Skin epidermis (tissue), 12 donors: ENCODE data around the gene PSPH.
"Not testable (repeated sequence)": the region's sequence is repeated elsewhere in the genome, so short reads cannot be mapped to it uniquely, and the experiment has no call there.

Experiments used
- H3K27ac ChIP-seq, 21 experiments: fragments of 200-600 bp; sonication (generic) in 11 of 21; one replicate each; pipeline ENCODE4 v1.5.0; 2020; ENCODE audit warnings: mild to moderate bottlenecking in 3 of 21, inconsistent platforms in 2 of 21, moderate library complexity in 2 of 21
- H3K4me3 ChIP-seq, 7 experiments: fragments of 200-600 bp; sonication (generic) in 2 of 7; one replicate each; pipeline ENCODE4 v1.5.0; 2020; ENCODE audit warnings: inconsistent platforms in 2 of 7, mild to moderate bottlenecking in 2 of 7, moderate library complexity in 1 of 7

The PSPH gene

DNA sequence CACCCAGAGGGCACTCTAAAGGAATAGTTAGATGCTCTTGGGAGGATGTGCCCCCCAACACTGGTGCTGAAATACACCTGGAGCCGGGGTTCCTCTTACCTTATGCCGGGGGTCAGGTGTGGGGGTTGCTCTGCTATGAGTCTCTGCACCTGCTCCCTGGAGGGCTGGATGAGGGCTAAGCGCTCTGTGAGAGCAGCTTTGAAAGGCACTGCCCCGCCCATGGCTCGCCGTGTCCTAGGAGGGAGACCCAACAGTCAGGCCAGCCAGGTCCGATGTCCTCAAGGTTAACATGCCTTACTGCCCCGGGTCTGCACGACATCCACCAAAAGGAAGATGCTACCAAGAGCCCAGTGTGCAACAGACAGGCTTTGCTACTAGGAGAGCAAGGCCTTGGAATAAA, 31.7 kb downstream of the PSPH start:
- H3K27ac ChIP-seq: no peak overlapping the region
- H3K4me3 ChIP-seq: no peak overlapping the region

DNA sequence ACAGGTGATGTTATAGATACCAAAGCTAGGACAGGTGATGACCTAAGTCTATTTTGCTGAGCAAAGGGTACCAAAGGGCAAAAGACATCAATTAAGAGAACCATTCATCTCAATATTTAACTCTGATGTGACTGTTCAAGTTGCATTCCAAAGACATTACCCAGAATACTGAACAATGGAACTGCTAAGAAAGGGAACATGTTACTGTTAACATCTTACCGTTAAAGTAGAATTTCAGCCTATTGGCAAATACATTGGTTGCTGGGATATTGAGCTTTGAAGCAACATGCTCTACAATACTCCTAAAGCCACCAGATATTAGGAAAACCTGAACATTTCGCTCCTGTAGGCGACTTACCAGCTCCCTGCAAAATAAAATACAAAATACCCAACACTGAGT, 34.2 kb downstream of the PSPH start:
- H3K4me3 ChIP-seq, H3K27ac ChIP-seq: not testable (repeated sequence)

DNA sequence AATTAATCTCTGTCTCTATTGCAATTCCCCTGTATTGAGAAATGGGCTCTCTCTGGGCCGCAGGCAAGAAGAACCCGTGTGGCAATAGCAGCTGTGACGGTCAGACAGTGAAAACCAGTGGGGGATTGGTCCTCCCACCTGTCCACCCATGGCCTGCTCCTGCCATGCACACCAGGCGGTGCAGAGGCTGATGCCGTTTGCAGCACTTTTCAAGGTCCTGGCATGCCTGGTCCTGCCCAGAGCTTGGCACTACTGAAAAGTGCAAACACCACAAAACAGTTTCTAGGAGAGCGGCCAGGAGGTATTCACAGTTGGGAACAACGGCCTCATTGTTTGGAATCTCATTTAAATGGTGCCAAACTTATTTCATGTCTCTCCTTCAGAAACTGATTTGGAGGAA, 41.5 kb downstream of the PSPH start:
- peak overlapping the region in 5 of 21 experiments; percentile 1 to 66 (median 56) for H3K27ac ChIP-seq
- H3K4me3 ChIP-seq: no peak overlapping the region

DNA sequence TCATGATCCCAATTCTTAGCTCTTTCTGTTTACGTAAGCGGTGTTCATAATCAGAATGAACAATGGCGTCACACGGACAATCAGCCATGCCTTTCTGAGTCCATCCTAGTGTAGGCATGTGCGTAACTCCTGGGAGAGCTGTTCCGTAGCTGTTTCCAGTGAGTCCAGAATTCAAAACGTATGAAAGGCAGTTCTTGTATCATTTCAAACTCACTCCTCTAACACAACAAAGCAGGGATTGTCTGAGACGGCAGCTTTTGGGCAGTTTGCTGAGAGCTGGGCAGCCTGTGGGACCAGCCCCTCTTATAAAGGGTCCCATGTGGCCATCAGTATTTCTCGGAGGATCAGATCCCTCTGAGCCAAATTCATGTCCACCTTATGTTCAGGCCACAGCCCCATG, 43.4 kb downstream of the PSPH start:
- Histone ChIP-seq H3K4me3 (no peak overlapping the region), H3K27ac (no peak overlapping the region)

DNA sequence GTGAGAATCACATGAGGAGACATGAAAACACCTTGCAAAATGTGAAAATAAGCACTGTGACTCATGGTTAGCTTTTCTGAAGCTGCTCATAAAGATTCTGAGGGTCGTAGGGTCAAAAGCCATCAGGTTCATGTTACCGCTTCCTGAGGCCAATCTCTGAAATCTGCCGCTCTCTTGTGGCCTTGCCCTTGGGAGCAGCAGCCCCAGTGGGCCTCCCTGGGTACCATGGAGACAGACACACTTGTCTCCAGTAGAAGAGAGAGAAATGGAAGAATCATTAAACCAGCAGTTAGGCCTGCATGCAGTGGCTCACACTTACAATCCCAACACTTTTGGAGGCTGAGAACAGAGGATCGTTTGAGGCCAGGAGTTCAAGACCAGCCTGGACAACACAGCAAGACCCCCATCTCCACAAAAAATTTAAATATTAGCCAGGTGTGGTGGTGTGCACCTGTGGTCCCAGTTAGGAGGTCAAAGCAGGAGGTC, 44.0 kb downstream of the PSPH start:
- H3K27ac ChIP-seq: no peak overlapping the region
- H3K4me3 ChIP-seq: no peak overlapping the region

DNA sequence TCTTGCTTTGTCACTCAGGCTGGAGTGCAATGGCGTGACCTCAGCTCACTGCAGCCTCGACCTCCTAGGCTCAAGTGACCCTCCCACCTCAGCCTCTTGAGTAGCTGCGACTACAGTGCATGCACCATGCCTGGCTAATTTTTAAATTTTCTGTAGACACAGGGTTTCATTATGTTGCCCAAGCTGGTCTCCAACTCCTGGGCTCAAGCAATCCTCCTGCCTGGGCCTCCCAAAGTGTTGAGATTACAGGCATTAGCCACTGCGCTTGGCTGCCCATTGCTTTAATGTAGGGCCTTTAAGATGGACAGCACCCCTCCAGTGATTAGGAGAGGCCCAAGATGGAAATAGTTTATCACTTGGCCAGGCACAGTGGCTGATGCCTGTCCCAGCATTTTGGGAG, 47.5 kb downstream of the PSPH start:
- Histone ChIP-seq H3K4me3 (no peak overlapping the region), H3K27ac (no peak overlapping the region)

DNA sequence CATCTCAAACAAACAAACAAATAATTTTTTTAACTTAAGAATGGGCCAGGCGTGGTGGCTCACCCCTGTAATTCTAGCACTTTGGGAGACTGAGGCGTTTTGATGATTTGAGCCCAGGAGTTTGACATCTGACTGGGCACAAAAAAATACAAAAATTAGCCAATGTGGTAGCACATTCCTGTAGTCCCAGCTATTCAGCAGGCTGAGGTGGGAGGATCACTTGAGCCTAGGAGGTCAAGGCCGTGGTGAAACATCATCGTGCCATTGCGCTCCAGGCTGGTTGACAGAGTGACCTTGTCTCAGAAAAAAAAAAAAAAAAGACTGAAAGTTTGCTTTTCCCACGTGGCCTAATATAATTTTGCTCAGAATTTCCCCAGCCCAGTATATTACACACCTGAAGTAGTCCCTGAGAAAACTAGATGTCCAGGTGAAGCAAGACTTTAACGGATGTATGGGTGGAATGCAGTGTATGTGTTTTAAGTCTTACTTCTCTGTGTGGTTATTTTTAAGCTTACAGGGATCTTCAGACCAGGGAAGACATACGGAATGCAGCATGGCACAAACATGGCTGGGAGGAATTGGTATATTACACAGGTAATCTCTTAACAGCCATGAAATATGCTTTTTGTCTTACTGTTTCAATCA, 54.3 kb downstream of the PSPH start:
- Histone ChIP-seq H3K4me3 (no peak overlapping the region), H3K27ac (no peak overlapping the region)

DNA sequence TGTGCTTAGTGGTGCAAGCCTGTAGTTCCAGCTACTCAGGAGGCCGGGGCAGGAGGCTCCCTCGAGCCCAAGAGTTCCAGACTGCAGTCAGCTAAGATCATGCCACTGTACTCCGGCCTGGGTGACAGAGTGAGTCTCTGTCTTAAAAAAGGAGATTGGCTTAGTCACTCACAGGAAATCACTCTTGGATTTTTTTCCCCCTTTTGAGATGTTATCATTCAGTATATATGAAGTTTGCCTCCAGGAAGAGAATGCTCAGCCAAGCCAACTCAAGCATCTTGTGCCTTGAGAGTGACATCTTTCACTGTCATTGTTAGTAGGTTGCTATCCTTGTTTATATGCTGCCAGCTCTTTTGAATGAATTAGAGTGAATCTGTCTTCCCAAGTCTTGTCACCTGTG, 58.9 kb downstream of the PSPH start:
- Histone ChIP-seq H3K27ac (no peak overlapping the region), H3K4me3 (no peak overlapping the region)

DNA sequence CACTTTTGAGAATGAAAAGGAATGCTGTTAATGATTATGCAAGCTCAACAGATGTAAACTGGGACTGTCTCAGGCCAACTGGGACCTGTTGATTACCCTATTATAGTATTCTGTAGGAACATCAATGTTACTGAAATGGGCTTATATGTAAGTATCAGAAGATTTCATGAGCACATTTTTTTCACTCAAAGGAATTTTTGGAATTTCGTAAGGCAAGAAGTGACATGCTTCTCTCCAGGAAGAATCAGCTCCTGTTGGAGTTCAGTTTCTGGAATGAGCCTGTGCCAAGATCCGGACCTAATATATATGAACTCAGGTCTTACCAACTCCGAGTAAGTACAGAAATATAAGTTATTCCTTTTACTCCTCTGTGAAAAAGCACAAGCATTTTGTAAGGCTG, 67.7 kb downstream of the PSPH start:
- no peak overlapping the region for H3K27ac ChIP-seq
- no peak overlapping the region for H3K4me3 ChIP-seq

DNA sequence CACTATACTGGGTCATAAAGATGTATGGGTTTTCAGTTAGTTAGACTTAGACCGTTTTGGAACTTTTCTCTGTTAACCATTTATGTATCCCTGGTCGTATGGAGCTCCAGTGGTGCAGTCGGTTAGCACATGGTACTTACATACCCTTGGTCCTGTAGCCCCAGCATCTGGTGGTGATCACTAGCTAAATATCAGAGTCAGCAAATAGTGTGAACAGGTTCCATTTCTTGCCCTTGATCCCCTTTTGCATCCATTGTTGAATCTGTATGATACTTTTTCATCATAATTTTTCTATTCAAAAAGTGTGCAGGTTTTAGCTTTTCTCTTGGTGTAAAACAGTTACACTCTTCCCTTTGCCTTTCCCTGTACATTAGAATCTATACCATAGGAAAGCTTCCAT, 71.0 kb downstream of the PSPH start:
- Histone ChIP-seq H3K27ac (no peak overlapping the region), H3K4me3 (no peak overlapping the region)

DNA sequence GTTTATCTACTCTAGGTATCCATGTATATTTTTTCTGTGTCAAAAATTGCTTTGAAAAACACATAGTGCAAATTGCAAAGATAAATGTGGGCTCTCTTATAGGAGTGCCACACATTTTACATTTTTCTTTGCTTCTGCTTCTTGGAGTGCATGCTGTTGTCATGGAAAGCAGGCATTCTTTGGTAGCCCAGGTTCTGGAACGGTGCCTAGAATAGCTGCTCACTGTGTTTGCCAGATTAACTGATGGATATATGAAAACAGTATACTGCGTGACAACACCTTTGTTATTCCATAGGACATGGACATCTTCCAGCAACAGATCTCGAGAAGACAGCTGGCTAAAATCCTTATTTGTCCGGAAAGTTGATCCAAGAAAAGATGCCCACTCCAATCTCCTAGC, 73.4 kb downstream of the PSPH start:
- Histone ChIP-seq H3K4me3 (no peak overlapping the region), H3K27ac (no peak overlapping the region)

DNA sequence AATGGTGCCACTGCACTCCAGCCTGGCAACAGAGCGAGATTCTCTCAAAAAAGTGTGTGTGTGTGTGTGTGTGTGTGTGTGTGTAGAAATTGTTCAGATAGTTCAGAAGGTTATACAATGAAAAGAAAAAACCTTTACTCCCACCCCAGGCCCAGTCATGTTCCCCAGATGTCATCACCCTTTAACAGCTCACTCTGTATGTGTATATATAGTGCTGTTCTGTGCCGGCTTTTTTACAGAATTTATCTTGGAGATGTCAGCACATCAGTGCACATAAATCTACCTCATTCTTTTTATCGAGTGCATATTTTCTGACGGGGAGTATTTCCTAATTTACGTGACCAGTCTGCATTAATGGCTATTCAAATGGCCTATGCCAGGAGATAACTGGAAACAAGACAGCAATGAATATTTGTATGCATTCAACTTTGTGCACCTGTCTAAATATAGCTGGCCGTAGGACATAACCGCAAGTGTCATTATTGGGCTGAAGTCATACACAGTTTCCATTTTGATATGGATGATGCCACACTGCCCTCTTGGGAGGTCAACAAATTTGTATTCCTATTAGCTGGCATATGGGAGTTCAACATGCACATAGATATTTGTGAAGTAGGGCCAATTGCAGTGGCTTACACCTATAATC, 75.1 kb downstream of the PSPH start:
- no peak overlapping the region for H3K4me3 ChIP-seq
- no peak overlapping the region for H3K27ac ChIP-seq

DNA sequence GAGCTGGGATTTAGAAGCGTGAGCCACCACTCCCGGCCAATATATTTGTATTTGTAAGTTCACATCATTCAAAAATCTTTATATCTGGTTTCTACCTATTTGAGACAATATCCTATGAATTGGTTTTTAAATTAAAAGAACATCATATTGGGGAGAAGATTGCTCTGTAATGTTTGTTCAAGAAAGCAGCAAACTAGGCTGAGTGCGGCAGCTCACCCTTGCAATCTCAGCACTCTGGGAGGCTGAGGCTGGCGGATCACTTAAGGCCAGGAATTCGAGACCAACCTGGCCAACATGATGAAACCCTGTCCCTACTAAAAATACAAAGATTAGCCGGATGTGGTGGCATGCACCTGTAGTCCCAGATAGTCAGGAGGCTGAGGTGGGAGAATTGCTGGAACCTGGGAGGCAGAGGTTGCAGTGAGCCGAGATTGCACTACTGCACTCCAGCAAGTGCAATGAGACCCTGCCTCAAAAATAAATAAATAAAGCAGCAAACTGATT, 77.4 kb downstream of the PSPH start:
- H3K27ac ChIP-seq: no peak overlapping the region
- no peak overlapping the region for H3K4me3 ChIP-seq

DNA sequence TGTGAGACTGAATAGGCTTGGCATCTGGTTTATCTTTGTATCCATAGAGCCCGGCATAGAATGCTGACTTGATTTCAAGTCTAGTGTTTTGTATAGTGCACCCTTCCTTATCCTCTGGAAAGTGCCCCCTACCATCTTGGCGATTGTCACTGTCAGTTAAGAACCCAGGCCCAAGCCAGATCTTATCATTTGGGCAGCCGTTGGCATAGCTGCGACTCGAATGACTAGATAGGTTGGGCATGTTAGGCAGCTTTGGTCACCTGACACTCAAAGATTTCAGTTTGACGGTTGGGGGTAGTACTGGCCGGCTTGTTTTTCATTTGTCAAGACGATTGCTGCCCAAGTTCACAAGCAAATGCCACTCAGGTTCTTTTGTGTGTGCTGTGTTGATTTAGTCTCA, 80.3 kb downstream of the PSPH start:
- no peak overlapping the region for H3K4me3 ChIP-seq
- peak overlapping the region in 1 of 21 experiments; percentile 26 for H3K27ac ChIP-seq

DNA sequence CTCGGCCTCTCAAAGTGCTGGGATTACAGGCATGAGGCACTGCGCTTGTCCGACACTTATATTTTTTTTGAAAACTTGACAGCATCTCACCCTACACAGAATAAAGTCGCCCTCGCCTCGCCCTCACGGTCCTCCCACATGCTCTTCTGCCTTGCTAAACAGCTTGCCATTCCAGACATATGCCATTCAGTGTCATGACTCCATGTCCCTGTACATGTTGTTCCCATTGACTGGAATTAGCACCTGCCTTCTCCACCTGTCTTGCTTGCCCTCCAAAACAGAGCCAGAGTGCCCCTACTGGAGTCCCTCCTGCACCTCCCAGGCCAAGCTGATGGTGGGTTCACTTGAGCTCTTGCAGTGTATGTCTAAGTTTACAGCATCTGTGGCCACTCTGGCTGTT, 80.7 kb downstream of the PSPH start:
- Histone ChIP-seq H3K27ac (peak overlapping the region in 1 of 21 experiments; percentile 26), H3K4me3 (no peak overlapping the region)

DNA sequence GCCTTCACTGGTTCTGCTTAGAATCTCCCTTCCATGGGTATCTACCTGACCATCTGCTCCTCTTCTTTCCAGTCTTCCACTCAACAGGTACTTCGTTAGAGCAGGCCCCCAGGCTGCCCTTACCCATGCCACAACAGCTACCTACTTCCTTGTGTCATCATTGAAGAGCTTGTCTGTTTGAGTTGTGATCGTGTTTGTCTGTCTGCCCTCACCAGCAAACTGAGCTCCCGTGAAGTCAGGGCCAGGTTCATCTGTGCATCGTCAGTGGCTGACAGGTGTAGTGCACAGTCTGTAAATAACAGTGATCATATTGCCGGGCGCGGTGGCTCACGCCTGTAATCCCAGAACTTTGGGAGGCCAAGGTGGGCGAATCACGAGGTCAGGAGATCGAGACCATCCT, 81.9 kb downstream of the PSPH start:
- no peak overlapping the region for H3K27ac ChIP-seq

DNA sequence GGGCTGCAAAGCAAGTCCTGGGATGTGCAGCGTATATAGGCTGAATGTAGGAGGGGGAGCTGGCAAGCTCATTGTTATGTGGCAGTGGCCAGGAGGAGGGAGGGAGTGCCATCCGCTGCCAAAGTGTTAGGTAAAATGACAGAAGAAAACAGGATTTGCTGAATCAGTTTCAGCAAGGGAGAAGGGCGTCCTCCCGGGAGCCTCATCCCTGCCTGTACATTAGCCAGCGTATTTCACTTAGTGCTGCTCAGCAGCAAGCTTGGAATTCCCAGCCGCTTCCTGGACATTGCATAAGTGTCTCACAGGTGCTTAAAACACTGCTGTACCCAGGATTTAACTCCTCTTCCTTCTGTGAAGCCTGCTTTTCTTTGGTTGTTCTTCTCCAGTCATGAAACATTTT, 84.4 kb downstream of the PSPH start:
- Histone ChIP-seq H3K27ac (no peak overlapping the region), H3K4me3 (no peak overlapping the region)

More for the DNA sequence above, 81.9 kb downstream of the PSPH start:
- H3K4me3 ChIP-seq: no peak overlapping the region

DNA sequence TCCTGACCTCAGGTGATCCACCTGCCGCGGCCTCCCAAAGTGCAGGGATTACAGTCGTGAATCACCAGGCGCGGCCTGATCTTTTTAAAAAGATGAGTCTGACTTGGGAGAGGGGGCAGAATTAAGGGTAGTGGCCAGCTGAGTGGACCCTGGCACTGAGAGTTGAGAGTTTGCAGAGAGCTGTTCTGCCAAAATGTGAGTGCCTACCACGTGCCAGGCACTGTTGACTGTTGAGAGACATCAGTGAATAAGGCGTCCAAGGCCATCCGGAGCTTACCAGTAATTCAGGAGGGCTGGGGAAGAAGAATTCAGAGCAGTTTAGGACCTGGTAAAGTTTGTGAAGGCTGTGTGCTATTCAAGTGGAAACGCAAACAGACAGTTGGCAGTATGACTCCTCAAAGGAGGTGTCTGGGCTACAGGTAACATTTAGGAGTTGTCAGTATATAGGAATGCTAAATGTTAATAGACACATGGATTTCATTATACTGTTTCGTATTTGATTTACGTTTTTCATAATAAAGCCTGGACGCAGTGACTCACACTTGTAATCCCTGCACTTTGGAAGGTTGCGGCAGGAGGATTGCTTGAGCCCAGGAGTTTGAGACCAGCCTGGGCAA, 85.3 kb downstream of the PSPH start:
- Histone ChIP-seq H3K4me3 (peak overlapping the region in 1 of 7 experiments; percentile 76), H3K27ac (peak overlapping the region in 4 of 21 experiments; percentile 47 to 96 (median 94))

DNA sequence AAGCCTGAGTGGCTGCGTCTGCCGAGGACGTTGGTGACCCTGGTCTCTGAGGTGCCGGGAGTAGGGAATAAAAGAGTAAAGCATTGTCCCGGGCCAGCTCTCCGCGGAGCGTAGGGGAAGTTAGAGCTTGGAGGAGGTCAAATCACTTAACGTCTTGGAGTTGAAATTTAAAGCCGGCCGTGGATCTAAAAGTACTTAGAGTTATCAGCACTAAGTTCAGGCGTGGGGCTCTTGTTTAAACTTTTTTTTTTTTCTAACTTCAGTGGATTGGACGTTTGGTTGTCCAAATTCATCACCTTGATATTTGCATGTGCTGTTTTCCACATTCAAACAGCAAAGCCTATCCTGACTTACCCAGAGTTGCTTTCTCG, 86.2 kb downstream of the PSPH start:
- peak overlapping the region; percentile 48 to 86 (median 69) for H3K4me3 ChIP-seq
- H3K27ac ChIP-seq: peak overlapping the region; percentile 83 to 98 (median 93)

DNA sequence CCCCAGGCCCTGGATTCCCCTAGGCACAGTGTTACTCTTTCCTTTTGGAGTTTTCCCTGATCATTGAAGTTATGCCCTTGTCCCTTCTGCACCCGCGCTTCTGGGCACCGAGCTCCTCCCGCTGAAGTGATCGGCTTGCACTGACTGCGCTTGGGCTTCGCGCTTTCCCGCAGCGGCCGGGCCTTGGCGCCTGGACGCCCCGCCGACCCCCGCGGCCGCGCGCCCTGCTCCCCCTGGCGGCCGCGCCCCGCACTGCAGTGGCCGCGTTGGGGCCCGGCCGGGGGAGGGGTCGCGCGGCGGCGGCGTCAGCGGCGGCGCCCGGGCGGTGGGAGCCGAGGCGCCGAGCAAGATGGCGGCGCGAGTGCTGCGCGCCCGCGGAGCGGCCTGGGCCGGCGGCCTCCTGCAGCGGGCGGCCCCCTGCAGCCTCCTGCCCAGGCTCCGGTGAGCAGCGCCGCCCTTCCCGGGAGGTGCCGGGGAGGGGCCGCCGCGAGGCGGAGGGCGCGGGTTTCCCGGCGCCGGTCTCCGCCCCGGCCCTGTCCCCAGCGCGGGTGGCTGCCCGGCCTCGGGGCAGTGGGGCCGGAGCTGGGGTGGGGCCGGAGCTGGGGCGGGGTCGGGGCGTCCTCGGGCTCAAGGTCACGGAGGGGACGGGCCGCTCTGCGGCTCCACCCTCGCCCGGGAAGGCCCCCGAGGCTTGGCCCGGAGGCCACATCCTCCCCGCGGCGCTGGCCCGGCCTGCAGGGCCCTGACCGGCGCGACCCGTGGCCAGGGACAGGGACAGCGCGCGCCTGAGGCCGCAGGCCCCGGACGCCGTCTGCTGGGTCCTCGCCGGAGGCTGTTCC, 86.8 kb downstream of the PSPH start, which contains the start of gene NIPSNAP2:
Gene NIPSNAP2 (plus strand): TSS at position 325 of the 839 bp plus-strand sequence. CDS start 25 bp downstream, at position 350.
- Histone ChIP-seq H3K4me3 (peak within 1 kb of the TSS; percentile 48 to 86 (median 69)), H3K27ac (peak within 1 kb of the TSS; percentile 83 to 98 (median 93))
